ENCODE data around the gene RWDD3.

RWDD3 gene

DNA sequence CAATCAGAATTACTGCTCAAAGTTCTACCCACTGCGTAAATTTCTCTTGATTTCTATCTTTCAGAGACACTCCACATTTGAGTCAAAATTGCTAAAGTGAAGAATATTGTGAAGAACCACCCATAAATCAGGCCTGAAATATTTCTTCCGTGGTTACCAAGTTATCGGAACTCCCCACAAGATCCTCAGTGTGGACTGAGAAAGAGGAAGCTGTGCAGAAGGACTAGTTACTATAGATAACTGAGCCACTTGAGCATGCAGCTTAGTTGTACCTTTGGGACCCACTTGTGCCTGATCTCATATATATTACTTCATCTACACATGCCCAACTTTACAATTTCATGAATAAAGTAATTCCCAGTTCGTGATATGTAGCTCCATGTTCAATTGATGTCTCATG, 18.4 kb downstream of the RWDD3 start:
- peaks cover 2 to 5% of the 10 kb centered on the region in 2 donors for H3K36me3 ChIP-seq (ENCODE audit: control insufficient read depth in 2 of 2, insufficient read depth in 2 of 2, low read length in 2 of 2)
- H3K4me3 ChIP-seq (ENCODE audit: low read length in 2 of 2) = no peak overlapping the region
- H3K27me3 ChIP-seq (ENCODE audit: control insufficient read depth in 1 of 2, insufficient read depth in 2 of 2, low read length in 2 of 2) = no peaks in the 10 kb centered on the region
- H3K27ac ChIP-seq (ENCODE audit: low read length) = no peak overlapping the region
- H3K9ac ChIP-seq (ENCODE audit: low read length in 2 of 2) = no peak overlapping the region
- H3K9me3 ChIP-seq (ENCODE audit: control insufficient read depth in 2 of 2, low read length in 2 of 2) = no peaks in the 10 kb centered on the region
- H3K4me1 ChIP-seq (ENCODE audit: control insufficient read depth, insufficient read depth, low read length) = no peaks in the 10 kb centered on the region

GRCh38 chr1:95254959-95255358, 20.9 kb downstream of the RWDD3 start:
- H3K9me3 ChIP-seq (ENCODE audit: control insufficient read depth in 2 of 2, low read length in 2 of 2) = no peaks in the 10 kb centered on the region
- no peak overlapping the region for H3K4me3 ChIP-seq (ENCODE audit: low read length in 2 of 2)
- no peak overlapping the region for H3K9ac ChIP-seq (ENCODE audit: low read length in 2 of 2)
- H3K36me3 ChIP-seq (ENCODE audit: control insufficient read depth in 2 of 2, insufficient read depth in 2 of 2, low read length in 2 of 2) = peaks cover 2 to 3% of the 10 kb centered on the region in 2 donors
- no peak overlapping the region for H3K27ac ChIP-seq (ENCODE audit: low read length)
- H3K27me3 ChIP-seq (ENCODE audit: control insufficient read depth in 1 of 2, insufficient read depth in 2 of 2, low read length in 2 of 2) = no peaks in the 10 kb centered on the region
- H3K4me1 ChIP-seq (ENCODE audit: control insufficient read depth, insufficient read depth, low read length) = no peaks in the 10 kb centered on the region

DNA sequence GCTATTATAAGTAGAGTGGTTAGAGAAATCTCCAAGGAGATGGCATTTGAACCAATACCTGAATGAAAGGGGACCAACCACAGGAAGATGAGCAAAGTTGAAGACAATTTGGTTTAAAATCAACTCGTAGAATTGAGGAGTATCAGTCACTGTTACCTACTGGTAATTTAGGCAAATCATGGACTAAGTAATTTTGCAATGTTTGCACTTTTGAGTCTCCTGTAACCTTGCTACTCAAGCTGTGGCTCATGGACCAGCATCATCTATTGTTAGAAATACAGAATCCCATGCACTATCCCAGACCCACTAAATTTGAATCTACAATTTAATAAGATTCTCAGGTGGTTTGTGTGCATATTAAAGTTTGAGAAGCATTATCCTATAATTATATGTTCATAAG, 21.8 kb downstream of the RWDD3 start:
- Histone ChIP-seq H3K27me3 (ENCODE audit: control insufficient read depth in 1 of 2, insufficient read depth in 2 of 2, low read length in 2 of 2) (no peaks in the 10 kb centered on the region), H3K9ac (ENCODE audit: low read length in 2 of 2) (no peak overlapping the region), H3K36me3 (ENCODE audit: control insufficient read depth in 2 of 2, insufficient read depth in 2 of 2, low read length in 2 of 2) (peaks cover 2 to 3% of the 10 kb centered on the region in 2 donors), H3K4me1 (ENCODE audit: control insufficient read depth, insufficient read depth, low read length) (no peaks in the 10 kb centered on the region), H3K9me3 (ENCODE audit: control insufficient read depth in 2 of 2, low read length in 2 of 2) (no peaks in the 10 kb centered on the region), H3K27ac (ENCODE audit: low read length) (no peak overlapping the region), H3K4me3 (ENCODE audit: low read length in 2 of 2) (no peak overlapping the region)

GRCh38 chr1:95257758-95258157, 23.7 kb downstream of the RWDD3 start:
- Histone ChIP-seq H3K4me1 (ENCODE audit: control insufficient read depth, insufficient read depth, low read length) (no peaks in the 10 kb centered on the region), H3K9ac (ENCODE audit: low read length in 2 of 2) (no peak overlapping the region), H3K36me3 (ENCODE audit: control insufficient read depth in 2 of 2, insufficient read depth in 2 of 2, low read length in 2 of 2) (no peaks in the 10 kb centered on the region), H3K4me3 (ENCODE audit: low read length in 2 of 2) (no peak overlapping the region), H3K27ac (ENCODE audit: low read length) (no peak overlapping the region), H3K27me3 (ENCODE audit: control insufficient read depth in 1 of 2, insufficient read depth in 2 of 2, low read length in 2 of 2) (no peaks in the 10 kb centered on the region), H3K9me3 (ENCODE audit: control insufficient read depth in 2 of 2, low read length in 2 of 2) (no peaks in the 10 kb centered on the region)

GRCh38 chr1:95259245-95259644, 25.2 kb downstream of the RWDD3 start:
- Histone ChIP-seq H3K9ac (ENCODE audit: low read length in 2 of 2) (no peak overlapping the region), H3K4me1 (ENCODE audit: control insufficient read depth, insufficient read depth, low read length) (no peaks in the 10 kb centered on the region), H3K36me3 (ENCODE audit: control insufficient read depth in 2 of 2, insufficient read depth in 2 of 2, low read length in 2 of 2) (no peaks in the 10 kb centered on the region), H3K4me3 (ENCODE audit: low read length in 2 of 2) (no peak overlapping the region), H3K27ac (ENCODE audit: low read length) (no peak overlapping the region), H3K9me3 (ENCODE audit: control insufficient read depth in 2 of 2, low read length in 2 of 2) (no peaks in the 10 kb centered on the region), H3K27me3 (ENCODE audit: control insufficient read depth in 1 of 2, insufficient read depth in 2 of 2, low read length in 2 of 2) (no peaks in the 10 kb centered on the region)

DNA sequence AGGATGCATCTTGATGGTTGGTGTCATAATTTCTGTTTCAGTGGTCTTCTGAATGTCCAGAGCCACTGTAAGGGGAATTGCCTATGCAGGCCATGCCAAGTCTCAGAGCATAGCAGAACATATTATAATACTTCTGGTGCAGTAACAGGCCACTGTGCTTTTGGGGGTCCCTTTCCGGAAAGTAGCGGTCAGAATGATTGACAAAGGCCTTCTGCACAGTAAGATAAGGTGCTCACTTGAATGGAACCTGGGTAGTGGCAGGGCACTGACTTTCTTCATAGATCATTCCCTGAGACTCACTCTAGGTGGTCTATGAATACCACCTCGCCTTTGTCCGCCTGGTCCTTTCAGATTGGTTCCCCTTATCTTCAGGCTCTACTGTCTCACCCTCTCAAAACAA, 28.9 kb downstream of the RWDD3 start:
- Histone ChIP-seq H3K4me3 (ENCODE audit: low read length in 2 of 2) (no peak overlapping the region), H3K36me3 (ENCODE audit: control insufficient read depth in 2 of 2, insufficient read depth in 2 of 2, low read length in 2 of 2) (no peaks in the 10 kb centered on the region), H3K4me1 (ENCODE audit: control insufficient read depth, insufficient read depth, low read length) (no peaks in the 10 kb centered on the region), H3K27me3 (ENCODE audit: control insufficient read depth in 1 of 2, insufficient read depth in 2 of 2, low read length in 2 of 2) (no peaks in the 10 kb centered on the region), H3K9ac (ENCODE audit: low read length in 2 of 2) (no peak overlapping the region), H3K27ac (ENCODE audit: low read length) (no peak overlapping the region), H3K9me3 (ENCODE audit: control insufficient read depth in 2 of 2, low read length in 2 of 2) (no peaks in the 10 kb centered on the region)

DNA sequence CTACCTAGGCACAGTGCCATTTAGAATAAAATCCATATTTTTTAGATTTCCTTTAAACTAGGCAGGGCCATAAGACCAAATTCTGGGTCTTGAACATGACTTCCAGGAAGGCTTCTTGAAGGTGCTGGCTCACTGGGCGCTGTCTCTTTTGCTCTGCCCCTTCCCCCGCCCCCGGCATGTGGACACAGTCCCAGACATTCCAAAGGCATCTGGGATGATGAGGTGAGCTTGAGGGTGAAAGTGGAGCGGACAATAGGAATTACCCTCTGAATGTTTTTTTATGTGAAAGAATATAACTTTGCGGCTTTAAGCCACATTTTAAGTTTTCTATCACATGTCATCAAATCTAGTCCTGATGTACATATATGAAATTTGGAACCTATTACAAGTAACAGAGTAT, 29.4 kb downstream of the RWDD3 start:
- H3K27me3 ChIP-seq (ENCODE audit: control insufficient read depth in 1 of 2, insufficient read depth in 2 of 2, low read length in 2 of 2) = no peaks in the 10 kb centered on the region
- no peaks in the 10 kb centered on the region for H3K36me3 ChIP-seq (ENCODE audit: control insufficient read depth in 2 of 2, insufficient read depth in 2 of 2, low read length in 2 of 2)
- no peaks in the 10 kb centered on the region for H3K9me3 ChIP-seq (ENCODE audit: control insufficient read depth in 2 of 2, low read length in 2 of 2)
- H3K4me3 ChIP-seq (ENCODE audit: low read length in 2 of 2) = no peak overlapping the region
- H3K9ac ChIP-seq (ENCODE audit: low read length in 2 of 2) = no peak overlapping the region
- no peaks in the 10 kb centered on the region for H3K4me1 ChIP-seq (ENCODE audit: control insufficient read depth, insufficient read depth, low read length)
- H3K27ac ChIP-seq (ENCODE audit: low read length) = no peak overlapping the region

DNA sequence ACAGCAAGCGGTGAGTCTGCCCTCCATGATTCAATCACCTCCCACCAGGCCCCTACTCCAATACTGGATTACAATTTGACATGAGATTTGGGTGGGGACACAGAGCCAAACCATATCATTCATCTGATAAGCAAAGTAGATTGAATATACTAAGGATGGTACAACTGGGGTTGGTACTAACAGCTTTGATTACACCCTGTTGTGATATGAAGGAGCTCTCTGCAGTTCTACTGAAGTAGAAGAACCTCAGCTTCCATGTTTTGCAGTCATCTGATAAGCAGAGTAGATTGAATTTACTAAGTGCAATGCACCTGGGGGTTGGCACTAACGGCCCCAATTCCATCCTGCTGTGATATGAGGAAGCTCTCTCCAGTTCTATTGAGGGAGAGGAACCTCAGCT, 31.1 kb downstream of the RWDD3 start:
- H3K36me3 ChIP-seq (ENCODE audit: control insufficient read depth in 2 of 2, insufficient read depth in 2 of 2, low read length in 2 of 2) = no peaks in the 10 kb centered on the region
- no peak overlapping the region for H3K9ac ChIP-seq (ENCODE audit: low read length in 2 of 2)
- H3K4me3 ChIP-seq (ENCODE audit: low read length in 2 of 2) = no peak overlapping the region
- H3K9me3 ChIP-seq (ENCODE audit: control insufficient read depth in 2 of 2, low read length in 2 of 2) = no peaks in the 10 kb centered on the region
- no peaks in the 10 kb centered on the region for H3K27me3 ChIP-seq (ENCODE audit: control insufficient read depth in 1 of 2, insufficient read depth in 2 of 2, low read length in 2 of 2)
- H3K4me1 ChIP-seq (ENCODE audit: control insufficient read depth, insufficient read depth, low read length) = no peaks in the 10 kb centered on the region
- no peak overlapping the region for H3K27ac ChIP-seq (ENCODE audit: low read length)

- no peak overlapping the region for H3K9ac ChIP-seq (ENCODE audit: low read length in 2 of 2)
- H3K9me3 ChIP-seq (ENCODE audit: control insufficient read depth in 2 of 2, low read length in 2 of 2) = peaks cover 0 to 4% of the 10 kb centered on the region in 2 donors
- no peak overlapping the region for H3K4me3 ChIP-seq (ENCODE audit: low read length in 2 of 2)
These were observed 42.4 kb downstream of the RWDD3 start for GRCh38 chr1:95276429-95276828.

DNA sequence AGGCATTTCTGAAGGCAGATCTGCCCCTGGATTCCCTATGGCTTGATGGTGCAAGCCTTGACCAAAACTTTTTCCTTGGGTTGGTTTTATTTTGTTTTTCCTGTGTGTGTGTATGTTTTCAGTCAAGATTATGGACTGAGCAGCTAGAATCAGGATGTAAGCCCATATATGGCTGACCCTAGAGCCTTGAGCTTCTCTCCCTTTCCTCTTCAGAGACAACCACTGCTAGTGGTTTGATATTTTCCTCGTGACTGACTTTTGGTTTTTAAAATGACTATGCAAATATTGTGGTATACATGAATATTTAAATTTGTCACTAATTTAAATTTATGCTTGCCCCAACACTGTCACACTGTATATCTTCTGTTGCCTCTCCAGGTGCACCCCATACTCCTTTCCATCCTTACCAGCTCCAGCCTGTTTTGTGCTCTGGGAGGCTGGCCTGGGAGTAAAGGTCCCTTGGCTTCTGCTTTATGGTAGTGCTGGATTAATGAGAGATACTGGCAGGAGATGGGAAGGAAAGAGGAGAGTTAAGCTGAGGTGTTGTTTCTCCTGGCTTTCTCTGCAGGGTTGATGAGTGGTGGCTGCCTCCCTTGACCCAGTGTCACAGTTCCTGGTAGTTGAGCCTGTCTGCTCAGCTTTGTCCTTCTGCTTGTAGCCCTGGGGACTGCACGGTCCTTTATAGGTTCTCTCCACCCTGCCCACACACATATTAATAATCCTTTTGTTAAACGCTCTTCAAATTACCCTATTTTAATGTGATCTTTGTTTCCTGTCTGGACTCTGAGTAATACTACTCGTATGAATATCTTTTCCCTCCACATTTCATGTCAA, 44.4 kb downstream of the RWDD3 start:
- Histone ChIP-seq H3K4me3 (ENCODE audit: low read length in 2 of 2) (no peak overlapping the region), H3K9ac (ENCODE audit: low read length in 2 of 2) (no peak overlapping the region), H3K9me3 (ENCODE audit: control insufficient read depth in 2 of 2, low read length in 2 of 2) (no peaks in the 10 kb centered on the region), H3K27me3 (ENCODE audit: control insufficient read depth in 1 of 2, insufficient read depth in 2 of 2, low read length in 2 of 2) (no peaks in the 10 kb centered on the region), H3K27ac (ENCODE audit: low read length) (no peak overlapping the region), H3K36me3 (ENCODE audit: control insufficient read depth in 2 of 2, insufficient read depth in 2 of 2, low read length in 2 of 2) (no peaks in the 10 kb centered on the region), H3K4me1 (ENCODE audit: control insufficient read depth, insufficient read depth, low read length) (no peaks in the 10 kb centered on the region)

More at GRCh38 chr1:95276429-95276828, 42.4 kb downstream of the RWDD3 start:
- Histone ChIP-seq H3K36me3 (ENCODE audit: control insufficient read depth in 2 of 2, insufficient read depth in 2 of 2, low read length in 2 of 2) (no peaks in the 10 kb centered on the region), H3K27ac (ENCODE audit: low read length) (no peak overlapping the region), H3K27me3 (ENCODE audit: control insufficient read depth in 1 of 2, insufficient read depth in 2 of 2, low read length in 2 of 2) (no peaks in the 10 kb centered on the region), H3K4me1 (ENCODE audit: control insufficient read depth, insufficient read depth, low read length) (no peaks in the 10 kb centered on the region)

GRCh38 chr1:95281781-95282517, 47.9 kb downstream of the RWDD3 start:
- Histone ChIP-seq H3K36me3 (ENCODE audit: control insufficient read depth in 2 of 2, insufficient read depth in 2 of 2, low read length in 2 of 2) (no peaks in the 10 kb centered on the region), H3K9ac (ENCODE audit: low read length in 2 of 2) (no peak overlapping the region), H3K9me3 (ENCODE audit: control insufficient read depth in 2 of 2, low read length in 2 of 2) (no peaks in the 10 kb centered on the region), H3K4me3 (ENCODE audit: low read length in 2 of 2) (no peak overlapping the region), H3K27me3 (ENCODE audit: control insufficient read depth in 1 of 2, insufficient read depth in 2 of 2, low read length in 2 of 2) (no peaks in the 10 kb centered on the region), H3K27ac (ENCODE audit: low read length) (no peak overlapping the region), H3K4me1 (ENCODE audit: control insufficient read depth, insufficient read depth, low read length) (no peaks in the 10 kb centered on the region)

All from stomach smooth muscle (tissue), 2 donors.